Measurements from ENCODE around the gene DOCK9. TPM values are rescaled to one million over a fixed set of nuclear protein-coding genes. Genes with fewer than 3 reads are reported as not detected.

DOCK9 gene
- total RNA-seq, 1 donor from 2014 or later = 170 TPM

- H3K4me1 ChIP-seq = peaks cover 3% of the 10 kb centered on the region
- H3K4me3 ChIP-seq = no peak overlapping the region
- TF ChIP-seq CTCF (IDR thresholded peaks at IDR 0.05) = no peak
- no peaks in the 10 kb centered on the region for H3K9me3 ChIP-seq
- no peaks in the 10 kb centered on the region for H3K27me3 ChIP-seq
- ATAC-seq (no peak), DNase-seq (no peak)
- peaks cover 17% of the 10 kb centered on the region for H3K36me3 ChIP-seq
- intact Hi-C loops (cut with DNase I) = no loop called here
- H3K27ac ChIP-seq = no peak overlapping the region
Measured at GRCh38 chr13:98906746-98907502, 70.9 kb downstream of the DOCK9 start.

- DNase-seq = no peak
- Histone ChIP-seq H3K4me3 (no peak overlapping the region), H3K27ac (no peak overlapping the region), H3K36me3 (peaks cover 34% of the 10 kb centered on the region), H3K9me3 (no peaks in the 10 kb centered on the region), H3K4me1 (peaks cover 1% of the 10 kb centered on the region), H3K27me3 (no peaks in the 10 kb centered on the region)
- TF ChIP-seq CTCF (IDR thresholded peaks at IDR 0.05) = no peak
- ATAC-seq = no peak
- intact Hi-C loops (cut with DNase I) = no loop called here
Measured at GRCh38 chr13:98905199-98905598, 72.7 kb downstream of the DOCK9 start.

- Histone ChIP-seq H3K27ac (no peak overlapping the region), H3K36me3 (peaks cover 71% of the 10 kb centered on the region), H3K9me3 (no peaks in the 10 kb centered on the region), H3K4me1 (no peaks in the 10 kb centered on the region), H3K27me3 (no peaks in the 10 kb centered on the region), H3K4me3 (no peak overlapping the region)
- DNase-seq (no peak), ATAC-seq (no peak)
- intact Hi-C loops (cut with DNase I) = no loop called here
- no peak for TF ChIP-seq CTCF (IDR thresholded peaks at IDR 0.05)
Measured at GRCh38 chr13:98900442-98900841, 77.4 kb downstream of the DOCK9 start.

GRCh38 chr13:98897706-98898105 lies 80.2 kb downstream of the DOCK9 start:
- Histone ChIP-seq H3K4me1 (no peaks in the 10 kb centered on the region), H3K27me3 (no peaks in the 10 kb centered on the region), H3K36me3 (peaks cover 75% of the 10 kb centered on the region), H3K4me3 (no peak overlapping the region), H3K9me3 (no peaks in the 10 kb centered on the region), H3K27ac (no peak overlapping the region)
- DNase-seq (no peak), ATAC-seq (no peak)
- TF ChIP-seq CTCF (IDR thresholded peaks at IDR 0.05) = no peak
- intact Hi-C loops (cut with DNase I) = no loop called here

- intact Hi-C loops (cut with DNase I) = no loop called here
- no peak for DNase-seq
- H3K36me3 ChIP-seq = peaks cover 66% of the 10 kb centered on the region
Measured at GRCh38 chr13:98896868-98897144, 81.1 kb downstream of the DOCK9 start.

More at GRCh38 chr13:98896868-98897144, 81.1 kb downstream of the DOCK9 start:
- TF ChIP-seq CTCF (IDR thresholded peaks at IDR 0.05) = no peak
- H3K27ac ChIP-seq = no peak overlapping the region
- no peaks in the 10 kb centered on the region for H3K27me3 ChIP-seq
- ATAC-seq = peak; percentile 34
- H3K4me1 ChIP-seq = no peaks in the 10 kb centered on the region
- no peaks in the 10 kb centered on the region for H3K9me3 ChIP-seq
- H3K4me3 ChIP-seq = no peak overlapping the region
